ENCODE results near the gene CHRNA10.

Gene CHRNA10

DNA sequence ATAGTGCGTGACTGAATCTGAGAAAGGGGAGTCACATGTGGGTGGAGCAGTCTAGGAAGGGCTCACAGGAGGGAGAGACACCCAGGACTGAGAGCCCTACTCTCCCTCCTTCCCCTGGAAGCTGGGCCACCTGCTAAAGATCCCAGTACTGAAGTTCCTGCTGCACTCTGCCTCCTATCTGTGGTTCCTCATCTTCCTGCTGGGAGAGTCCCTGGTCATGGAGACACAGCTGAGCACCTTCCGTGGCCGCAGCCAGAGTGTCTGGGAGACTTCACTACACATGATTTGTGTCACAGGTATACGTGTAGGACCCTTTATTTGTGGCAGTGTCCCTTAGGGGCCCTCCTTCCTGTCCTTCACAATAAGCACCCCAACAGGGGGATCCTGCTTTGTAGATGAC lies 48.7 kb downstream of the CHRNA10 start:
- Histone ChIP-seq H3K27me3 (replicated peaks) (no peaks in the 10 kb centered on the region), H3K4me3 (ENCODE audit: low read depth, low read length) (no peak overlapping the region), H3K27ac (no peak overlapping the region), H3K36me3 (replicated peaks) (no peaks in the 10 kb centered on the region)
- no peak for DNase-seq
- in situ Hi-C loops (cut with HindIII; ENCODE audit: low pct_ligation_motif_present, low sequenced_read_pairs): no loop called here
- TF ChIP-seq, protein P1, sequence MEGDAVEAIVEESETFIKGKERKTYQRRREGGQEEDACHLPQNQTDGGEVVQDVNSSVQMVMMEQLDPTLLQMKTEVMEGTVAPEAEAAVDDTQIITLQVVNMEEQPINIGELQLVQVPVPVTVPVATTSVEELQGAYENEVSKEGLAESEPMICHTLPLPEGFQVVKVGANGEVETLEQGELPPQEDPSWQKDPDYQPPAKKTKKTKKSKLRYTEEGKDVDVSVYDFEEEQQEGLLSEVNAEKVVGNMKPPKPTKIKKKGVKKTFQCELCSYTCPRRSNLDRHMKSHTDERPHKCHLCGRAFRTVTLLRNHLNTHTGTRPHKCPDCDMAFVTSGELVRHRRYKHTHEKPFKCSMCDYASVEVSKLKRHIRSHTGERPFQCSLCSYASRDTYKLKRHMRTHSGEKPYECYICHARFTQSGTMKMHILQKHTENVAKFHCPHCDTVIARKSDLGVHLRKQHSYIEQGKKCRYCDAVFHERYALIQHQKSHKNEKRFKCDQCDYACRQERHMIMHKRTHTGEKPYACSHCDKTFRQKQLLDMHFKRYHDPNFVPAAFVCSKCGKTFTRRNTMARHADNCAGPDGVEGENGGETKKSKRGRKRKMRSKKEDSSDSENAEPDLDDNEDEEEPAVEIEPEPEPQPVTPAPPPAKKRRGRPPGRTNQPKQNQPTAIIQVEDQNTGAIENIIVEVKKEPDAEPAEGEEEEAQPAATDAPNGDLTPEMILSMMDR (IDR thresholded peaks at IDR 0.05; ENCODE audit: low read depth, low read length, missing control alignments): no peak

DNA sequence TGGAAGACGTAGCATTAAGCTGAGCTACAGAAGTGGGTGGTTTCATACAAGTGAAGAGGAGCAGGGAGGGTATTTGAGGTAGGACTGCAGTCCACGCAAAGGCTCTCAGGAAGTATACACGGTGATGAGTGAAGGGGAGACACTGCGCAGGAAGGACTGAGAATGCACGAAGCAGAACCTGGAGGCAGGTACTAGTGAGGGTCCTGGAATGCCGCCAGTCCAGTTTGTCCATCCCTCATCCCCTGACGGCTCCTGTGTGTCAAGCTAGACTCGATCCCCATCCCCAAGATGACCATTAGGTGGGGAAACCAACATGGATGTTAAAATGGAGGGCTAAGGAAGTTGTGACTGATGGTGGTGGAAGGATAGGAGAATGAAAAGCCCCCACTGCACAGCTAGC lies 53.2 kb downstream of the CHRNA10 start:
- no peak for DNase-seq
- Histone ChIP-seq H3K27me3 (replicated peaks) (no peaks in the 10 kb centered on the region), H3K36me3 (replicated peaks) (no peaks in the 10 kb centered on the region), H3K27ac (no peak overlapping the region), H3K4me3 (ENCODE audit: low read depth, low read length) (no peak overlapping the region)
- in situ Hi-C loops (cut with HindIII; ENCODE audit: low pct_ligation_motif_present, low sequenced_read_pairs): no loop called here
- TF ChIP-seq, protein P1 (IDR thresholded peaks at IDR 0.05; ENCODE audit: low read depth, low read length, missing control alignments): no peak

DNA sequence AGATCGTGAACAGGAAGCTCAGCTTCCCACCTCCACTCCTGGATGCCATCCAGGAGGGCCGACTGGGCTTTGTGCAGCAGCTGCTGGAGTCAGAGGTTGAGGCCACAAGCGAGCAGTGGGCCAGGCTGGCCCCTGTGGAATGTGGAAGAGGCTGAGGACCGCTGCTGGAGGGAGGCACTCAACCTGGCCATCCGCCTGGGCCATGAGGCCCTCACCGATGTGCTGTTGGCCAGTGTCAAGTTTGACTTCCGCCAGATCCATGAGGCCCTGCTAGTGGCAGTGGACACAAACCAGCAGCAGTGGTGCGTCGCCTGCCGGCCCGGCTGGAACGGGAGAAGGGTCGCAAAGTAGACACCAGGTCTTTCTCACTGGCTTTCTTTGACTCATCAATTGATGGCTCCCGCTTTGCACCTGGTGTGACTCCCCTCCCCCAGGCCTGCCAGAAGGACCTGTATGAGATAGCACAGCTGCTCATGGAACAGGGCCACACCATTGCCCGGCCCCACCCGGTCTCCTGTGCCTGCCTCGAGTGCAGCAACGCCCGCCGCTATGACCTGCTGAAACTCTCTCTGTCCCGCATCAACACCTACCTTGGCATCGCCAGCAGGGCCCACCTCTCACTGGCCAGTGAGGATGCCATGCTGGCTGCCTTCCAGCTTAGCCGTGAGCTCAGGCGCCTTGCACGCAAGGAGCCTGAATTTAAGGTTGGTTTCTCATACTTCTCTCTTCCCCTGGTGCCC lies 54.3 kb downstream of the CHRNA10 start:
- DNase-seq: no peak
- TF ChIP-seq, protein P1 (IDR thresholded peaks at IDR 0.05; ENCODE audit: low read depth, low read length, missing control alignments): no peak
- H3K27me3 ChIP-seq (replicated peaks): no peaks in the 10 kb centered on the region
- no peaks in the 10 kb centered on the region for H3K36me3 ChIP-seq (replicated peaks)
- H3K27ac ChIP-seq: no peak overlapping the region
- in situ Hi-C loops (cut with HindIII; ENCODE audit: low pct_ligation_motif_present, low sequenced_read_pairs): no loop called here
- H3K4me3 ChIP-seq (ENCODE audit: low read depth, low read length): no peak overlapping the region

DNA sequence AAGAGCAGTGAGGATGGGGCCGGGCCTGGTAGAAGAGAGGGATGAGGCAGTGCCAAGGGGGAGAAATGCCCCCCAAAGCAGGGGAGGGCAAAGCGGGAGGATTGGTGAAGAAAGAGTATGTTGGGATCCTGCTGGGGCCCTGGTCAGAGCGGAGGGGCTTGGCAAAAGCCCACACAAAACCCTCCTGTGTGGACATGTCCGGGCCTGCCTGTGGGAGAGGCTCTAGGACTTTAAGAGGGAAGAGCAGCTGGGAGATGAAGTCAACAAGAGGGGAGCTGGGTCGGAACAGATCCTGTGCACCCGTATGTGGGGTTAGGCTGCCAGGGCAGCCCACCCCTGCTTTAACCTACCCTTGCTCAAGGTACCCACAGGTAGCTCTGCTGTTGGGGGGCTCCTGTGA lies 55.2 kb downstream of the CHRNA10 start:
- Histone ChIP-seq H3K27ac (no peak overlapping the region), H3K27me3 (replicated peaks) (no peaks in the 10 kb centered on the region), H3K36me3 (replicated peaks) (no peaks in the 10 kb centered on the region), H3K4me3 (ENCODE audit: low read depth, low read length) (no peak overlapping the region)
- in situ Hi-C loops (cut with HindIII; ENCODE audit: low pct_ligation_motif_present, low sequenced_read_pairs): no loop called here
- TF ChIP-seq, protein P1 (IDR thresholded peaks at IDR 0.05; ENCODE audit: low read depth, low read length, missing control alignments): no peak
- no peak for DNase-seq

All from brain microvascular endothelial cell (primary cell).